Measurements from ENCODE around the gene USP7.

DNA sequence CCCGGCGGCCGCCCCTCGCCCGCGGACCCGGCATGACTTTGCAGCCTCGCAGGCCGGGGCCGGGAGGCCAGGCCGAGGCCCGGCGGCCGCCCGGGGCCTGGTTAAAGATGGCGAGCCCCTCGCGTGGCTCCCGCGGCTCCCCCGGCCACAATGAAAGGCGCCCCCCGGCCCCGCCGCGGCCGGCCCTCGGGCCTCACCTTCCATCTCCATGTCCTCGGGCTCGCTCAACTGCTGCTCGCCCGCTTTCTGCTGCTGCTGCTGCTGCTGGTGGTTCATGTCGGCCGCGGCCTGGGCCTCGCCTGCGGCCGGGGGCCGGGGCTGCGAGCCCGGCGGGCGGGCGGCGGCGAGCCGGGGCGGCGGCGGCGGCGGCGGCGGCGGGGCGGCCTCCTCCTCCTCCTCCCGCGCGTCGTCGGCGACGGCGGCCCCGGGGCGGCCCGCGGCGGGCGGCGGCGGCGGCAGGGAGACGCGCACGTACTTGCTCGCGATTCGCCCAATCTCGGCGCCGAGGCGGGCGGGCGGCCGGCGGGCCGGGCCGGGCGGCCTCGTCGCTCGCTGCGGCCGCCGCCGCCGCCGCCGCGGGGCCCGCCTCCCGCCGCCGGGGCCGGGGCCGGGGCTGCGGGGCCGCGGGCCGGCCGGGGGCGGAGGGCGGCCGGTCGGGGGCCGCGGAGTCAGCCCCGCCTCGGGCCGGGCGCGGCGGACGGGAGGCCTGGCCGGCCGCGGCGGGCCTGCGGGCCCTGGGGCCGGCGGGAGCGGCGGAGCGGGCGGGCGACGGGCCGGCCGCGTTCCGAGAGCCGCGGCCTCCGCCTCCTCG, 491 bp downstream of the USP7 start:
- TF ChIP-seq, protein P1, sequence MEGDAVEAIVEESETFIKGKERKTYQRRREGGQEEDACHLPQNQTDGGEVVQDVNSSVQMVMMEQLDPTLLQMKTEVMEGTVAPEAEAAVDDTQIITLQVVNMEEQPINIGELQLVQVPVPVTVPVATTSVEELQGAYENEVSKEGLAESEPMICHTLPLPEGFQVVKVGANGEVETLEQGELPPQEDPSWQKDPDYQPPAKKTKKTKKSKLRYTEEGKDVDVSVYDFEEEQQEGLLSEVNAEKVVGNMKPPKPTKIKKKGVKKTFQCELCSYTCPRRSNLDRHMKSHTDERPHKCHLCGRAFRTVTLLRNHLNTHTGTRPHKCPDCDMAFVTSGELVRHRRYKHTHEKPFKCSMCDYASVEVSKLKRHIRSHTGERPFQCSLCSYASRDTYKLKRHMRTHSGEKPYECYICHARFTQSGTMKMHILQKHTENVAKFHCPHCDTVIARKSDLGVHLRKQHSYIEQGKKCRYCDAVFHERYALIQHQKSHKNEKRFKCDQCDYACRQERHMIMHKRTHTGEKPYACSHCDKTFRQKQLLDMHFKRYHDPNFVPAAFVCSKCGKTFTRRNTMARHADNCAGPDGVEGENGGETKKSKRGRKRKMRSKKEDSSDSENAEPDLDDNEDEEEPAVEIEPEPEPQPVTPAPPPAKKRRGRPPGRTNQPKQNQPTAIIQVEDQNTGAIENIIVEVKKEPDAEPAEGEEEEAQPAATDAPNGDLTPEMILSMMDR (conservative IDR thresholded peaks at IDR 0.05; ENCODE audit: low read depth, low read length), result no peak
- TF ChIP-seq EZH2phosphoT487 (IDR thresholded peaks at IDR 0.05; ENCODE audit: borderline replicate concordance, low read length) (no peak), EZH2 (IDR thresholded peaks at IDR 0.05; ENCODE audit: low read length, unreplicated experiment) (no peak)
